Measurements from ENCODE around the gene CHSY1.
"Not testable (repeated sequence)": the region's sequence is repeated elsewhere in the genome, so short reads cannot be mapped to it uniquely, and the experiment has no call there.

Gene CHSY1

DNA sequence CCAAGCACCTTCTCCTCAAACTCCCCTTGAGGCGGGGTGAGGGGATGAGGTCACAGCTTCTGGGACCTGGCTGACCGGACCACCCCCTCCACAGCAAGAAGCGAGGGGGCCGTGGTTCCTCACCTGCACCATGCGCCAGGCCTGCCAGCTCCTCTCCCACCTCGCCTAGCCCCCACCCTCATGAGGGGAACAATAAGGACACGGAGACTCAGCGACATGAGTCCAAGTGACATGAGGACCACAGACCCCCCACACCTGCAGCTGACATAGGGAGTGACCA is 118.7 kb downstream of the CHSY1 start:
- FAIRE-seq: no peak

- FAIRE-seq: no peak
Observed at GRCh38 chr15:101132390-101133180, 119.3 kb downstream of the CHSY1 start.

DNA sequence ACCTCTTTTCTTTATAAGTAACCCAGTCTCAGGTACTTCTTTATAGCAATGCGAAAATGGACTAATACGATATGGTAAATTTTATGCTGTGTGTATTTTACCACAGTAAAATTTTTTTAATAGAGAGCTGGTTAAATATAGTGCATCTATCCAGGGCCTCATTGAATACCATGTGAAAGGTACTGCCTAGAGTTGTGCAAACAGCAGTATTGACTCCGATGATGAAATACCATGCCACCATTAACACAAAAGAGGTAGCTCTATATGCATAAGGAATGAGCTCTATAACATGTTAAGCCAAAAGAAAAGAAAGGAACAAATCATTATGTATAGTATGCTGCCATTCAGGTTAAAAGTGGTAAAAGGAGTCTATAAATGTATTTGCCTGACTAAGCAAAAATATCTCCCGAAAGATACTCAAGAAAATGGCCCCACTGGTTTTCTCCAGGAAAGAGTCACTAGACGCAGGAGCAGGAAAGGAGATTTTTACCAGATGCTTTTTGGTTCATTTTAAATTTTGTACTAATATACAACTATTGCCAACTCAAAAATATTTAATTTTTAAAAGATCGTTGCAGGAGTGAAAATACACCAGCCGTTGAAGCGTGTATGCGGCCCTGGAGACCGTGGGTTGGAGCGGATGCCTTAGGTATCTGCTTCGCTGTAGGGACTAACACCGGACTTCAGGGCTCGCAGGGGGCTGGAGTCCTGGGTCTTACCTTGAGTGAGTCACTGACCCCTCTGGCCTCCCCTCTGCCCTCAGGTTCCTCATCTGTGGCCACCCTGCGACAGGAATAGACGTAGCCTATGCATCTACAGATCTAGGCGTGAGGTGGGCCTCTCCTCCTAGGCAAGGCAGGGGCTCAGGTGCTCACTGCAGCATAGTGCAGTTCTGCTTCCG is 120.1 kb downstream of the CHSY1 start:
- FAIRE-seq: no peak

- FAIRE-seq: no peak
Observed at GRCh38 chr15:101129851-101130380, 121.9 kb downstream of the CHSY1 start.

DNA sequence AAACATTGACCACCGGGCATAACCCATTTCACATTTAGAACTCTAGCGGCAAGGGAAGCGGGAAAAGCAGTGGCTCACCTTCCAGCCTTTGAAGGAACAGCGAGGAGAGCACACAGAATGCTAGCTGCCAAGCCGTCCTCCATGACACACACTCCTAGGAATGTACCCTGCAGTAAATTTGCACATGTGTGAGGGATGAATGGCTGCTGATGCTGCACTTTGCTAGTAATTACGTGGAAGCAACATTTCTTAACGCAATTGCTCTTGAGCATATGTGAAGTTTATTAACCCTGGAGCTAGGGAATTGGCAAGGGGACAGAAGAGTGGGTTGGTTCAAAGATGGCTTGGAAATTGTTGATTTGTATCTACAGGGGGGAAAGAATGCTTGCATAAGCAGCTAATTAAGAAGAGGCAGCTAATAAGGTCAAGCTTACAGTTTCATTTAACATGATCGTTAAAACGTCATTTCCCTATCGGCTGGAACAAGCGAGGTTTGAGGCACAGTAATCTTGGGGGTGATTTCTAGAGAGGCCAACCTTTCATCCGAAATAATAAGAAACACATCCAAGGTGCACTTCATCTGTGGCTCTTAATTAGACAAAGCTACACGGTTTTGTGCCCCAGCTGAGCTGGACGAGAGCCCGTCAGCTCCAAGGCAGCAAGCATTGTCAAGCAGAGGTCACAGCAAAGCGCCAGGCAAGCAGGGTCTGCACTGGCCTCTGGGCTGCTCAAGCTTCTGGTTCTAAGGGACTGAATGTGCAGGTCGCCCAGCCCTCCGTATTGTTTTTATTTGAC is 123.4 kb downstream of the CHSY1 start:
- no peak for FAIRE-seq

DNA sequence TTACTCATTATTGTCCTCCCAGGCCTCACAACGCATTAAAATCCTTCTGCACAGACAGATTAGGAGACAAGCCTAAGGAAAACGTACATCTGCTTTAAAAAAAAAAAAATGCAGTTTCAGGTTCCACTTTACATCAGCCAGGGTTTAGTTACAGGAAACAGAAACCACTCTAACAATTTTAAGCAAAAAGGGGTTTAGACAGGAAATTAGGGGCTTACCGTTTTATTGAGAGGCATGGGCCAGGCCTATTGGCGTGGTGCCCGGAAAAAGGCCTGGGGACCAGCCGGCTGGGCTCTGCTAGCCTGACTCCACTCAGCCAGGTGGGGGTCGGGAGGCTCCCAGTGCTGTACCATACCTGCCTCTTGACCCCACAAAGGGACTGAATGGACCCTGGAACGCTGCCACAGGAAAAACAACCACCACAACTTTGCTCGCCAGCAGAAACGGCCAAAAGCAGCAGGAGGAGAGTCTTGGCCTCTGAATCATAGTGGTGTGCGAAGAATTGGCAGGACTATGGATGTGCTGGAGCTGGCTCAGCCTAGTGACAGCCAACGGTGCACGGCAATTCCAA is 124.3 kb downstream of the CHSY1 start:
- FAIRE-seq: no peak

- no peak for FAIRE-seq
Observed at GRCh38 chr15:101126618-101127505, 125.0 kb downstream of the CHSY1 start.

- not testable (repeated sequence) for FAIRE-seq
Observed at GRCh38 chr15:101125881-101126428, 125.9 kb downstream of the CHSY1 start.
